ENCODE data around the gene PRKCD. TPM values are rescaled to one million over a fixed set of nuclear protein-coding genes. Genes with fewer than 3 reads are reported as not detected.
A peak's percentile ranks its signal among the peaks of the same experiment; 100 is the strongest.

PRKCD gene
- polyA plus RNA-seq, 3 donors = 123 to 329 (median 158) TPM

DNA sequence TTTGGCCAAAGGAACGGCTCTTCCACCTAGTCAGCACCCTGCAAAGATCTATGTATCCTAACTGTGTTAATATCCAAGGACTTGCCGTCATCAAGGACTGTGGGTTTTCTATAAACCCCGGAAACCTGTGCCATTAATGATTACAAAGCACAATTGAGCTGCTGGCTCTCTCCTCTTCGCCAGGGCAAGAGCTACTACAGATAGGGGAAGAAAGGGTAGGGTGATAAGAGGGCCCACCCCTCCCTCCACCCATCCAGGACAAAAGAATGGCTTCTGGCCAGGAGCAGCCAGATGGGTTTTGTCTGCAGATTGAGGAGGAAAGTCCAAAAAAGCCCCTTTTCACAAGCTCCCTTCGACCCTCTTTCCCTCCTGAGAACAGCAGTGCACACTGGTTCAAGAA, 40.7 kb upstream of the PRKCD start:
- H3K27ac ChIP-seq (ENCODE audit: low read depth in 1 of 2, low read length in 2 of 2) = no peak overlapping the region
- peaks cover 31 to 38% of the 10 kb centered on the region in 2 donors for H3K4me1 ChIP-seq (ENCODE audit: control insufficient read depth in 1 of 2, insufficient read depth in 2 of 2, low read length in 2 of 2)
- H3K9me3 Mint-ChIP-seq = no peaks in the 10 kb centered on the region
- H3K27me3 ChIP-seq (ENCODE audit: control insufficient read depth in 2 of 2, insufficient read depth in 2 of 2, low read length in 2 of 2) = no peaks in the 10 kb centered on the region
- 100% methylated on average over 2 of the region's 5 CpGs for WGBS (ENCODE audit: insufficient coverage)
- intact Hi-C loops (cut with micrococcal nuclease) = loop anchor here in 1 of 2 donors (5.0 kb wide), 1 partner anchor 42 kb away; the partner anchor contains the start of gene PRKCD
- H3K27me3 Mint-ChIP-seq (ENCODE audit: low read depth in 3 of 3) = no peaks in the 10 kb centered on the region
- H3K36me3 Mint-ChIP-seq = peaks cover 69 to 82% of the 10 kb centered on the region in 2 donors
- no peak for DNase-seq
- no peak overlapping the region for H3K9ac ChIP-seq (ENCODE audit: insufficient read depth, low read length, poor library complexity, severe bottlenecking)
- H3K4me2 ChIP-seq (replicated peaks; ENCODE audit: extremely low read depth, low read length, poor library complexity, severe bottlenecking) = no peak overlapping the region
- no peak overlapping the region for H2AFZ ChIP-seq (ENCODE audit: insufficient read depth, low read depth, low read length, poor library complexity, severe bottlenecking)
- peaks cover 2% of the 10 kb centered on the region for H4K20me1 ChIP-seq (ENCODE audit: insufficient read depth, low read length)
- H3K36me3 ChIP-seq (replicated peaks in 1 of 2; ENCODE audit: control insufficient read depth in 1 of 2, insufficient read depth in 2 of 2, low read length in 2 of 2) = peaks cover 64 to 83% of the 10 kb centered on the region in 2 donors
- H3K27ac Mint-ChIP-seq = no peak overlapping the region
- no peaks in the 10 kb centered on the region for H3K9me3 ChIP-seq (replicated peaks in 1 of 2; ENCODE audit: control insufficient read depth in 1 of 2, insufficient read depth in 1 of 2, low read length in 2 of 2)
- TF ChIP-seq, protein P1, sequence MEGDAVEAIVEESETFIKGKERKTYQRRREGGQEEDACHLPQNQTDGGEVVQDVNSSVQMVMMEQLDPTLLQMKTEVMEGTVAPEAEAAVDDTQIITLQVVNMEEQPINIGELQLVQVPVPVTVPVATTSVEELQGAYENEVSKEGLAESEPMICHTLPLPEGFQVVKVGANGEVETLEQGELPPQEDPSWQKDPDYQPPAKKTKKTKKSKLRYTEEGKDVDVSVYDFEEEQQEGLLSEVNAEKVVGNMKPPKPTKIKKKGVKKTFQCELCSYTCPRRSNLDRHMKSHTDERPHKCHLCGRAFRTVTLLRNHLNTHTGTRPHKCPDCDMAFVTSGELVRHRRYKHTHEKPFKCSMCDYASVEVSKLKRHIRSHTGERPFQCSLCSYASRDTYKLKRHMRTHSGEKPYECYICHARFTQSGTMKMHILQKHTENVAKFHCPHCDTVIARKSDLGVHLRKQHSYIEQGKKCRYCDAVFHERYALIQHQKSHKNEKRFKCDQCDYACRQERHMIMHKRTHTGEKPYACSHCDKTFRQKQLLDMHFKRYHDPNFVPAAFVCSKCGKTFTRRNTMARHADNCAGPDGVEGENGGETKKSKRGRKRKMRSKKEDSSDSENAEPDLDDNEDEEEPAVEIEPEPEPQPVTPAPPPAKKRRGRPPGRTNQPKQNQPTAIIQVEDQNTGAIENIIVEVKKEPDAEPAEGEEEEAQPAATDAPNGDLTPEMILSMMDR (IDR thresholded peaks at IDR 0.05) = no peak
- no peak overlapping the region for H3K4me3 Mint-ChIP-seq
- H3K4me3 ChIP-seq (replicated peaks in 1 of 3; ENCODE audit: low read depth in 2 of 3, low read length in 3 of 3) = no peak overlapping the region
- H3K4me1 Mint-ChIP-seq = peaks cover 31% of the 10 kb centered on the region
- H3K79me2 ChIP-seq (ENCODE audit: insufficient read depth, low read length) = peaks cover 26% of the 10 kb centered on the region

DNA sequence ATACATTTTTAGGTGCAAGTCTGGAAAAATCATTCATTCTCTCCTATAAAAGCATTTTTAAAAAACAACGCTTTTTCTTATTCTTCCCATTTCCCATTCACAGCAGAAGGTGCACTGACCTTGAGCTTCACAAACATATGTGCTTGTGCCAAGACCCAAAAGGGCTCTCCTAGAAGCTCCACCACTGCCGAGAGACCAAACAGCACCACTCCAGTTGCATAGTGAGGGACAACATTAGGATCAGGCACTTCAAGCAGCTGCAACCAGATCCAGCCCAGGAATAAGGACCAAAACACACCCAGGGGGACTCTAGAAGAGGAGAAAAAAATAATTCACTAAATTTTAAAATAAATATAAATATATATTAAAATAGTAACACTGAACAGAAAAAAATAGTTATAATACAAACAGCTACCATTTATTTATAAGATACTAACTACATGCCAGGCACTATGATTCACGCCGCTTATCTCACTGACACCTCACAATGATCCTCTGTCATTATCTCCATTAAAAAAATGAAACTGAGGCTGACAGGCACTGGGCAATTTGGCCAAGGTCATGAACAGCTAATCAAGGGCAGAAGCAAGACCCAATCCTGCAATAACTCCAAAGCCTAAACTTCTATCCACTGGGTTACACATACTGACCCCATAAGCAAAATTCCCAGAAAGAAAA, 38.6 kb upstream of the PRKCD start:
- no peaks in the 10 kb centered on the region for H3K9me3 ChIP-seq (replicated peaks in 1 of 2; ENCODE audit: control insufficient read depth in 1 of 2, insufficient read depth in 1 of 2, low read length in 2 of 2)
- H3K4me1 Mint-ChIP-seq = peaks cover 31% of the 10 kb centered on the region
- H3K79me2 ChIP-seq (ENCODE audit: insufficient read depth, low read length) = peaks cover 38% of the 10 kb centered on the region
- no peaks in the 10 kb centered on the region for H3K27me3 ChIP-seq (ENCODE audit: control insufficient read depth in 2 of 2, insufficient read depth in 2 of 2, low read length in 2 of 2)
- no peaks in the 10 kb centered on the region for H3K9me3 Mint-ChIP-seq
- no peaks in the 10 kb centered on the region for H3K27me3 Mint-ChIP-seq (ENCODE audit: low read depth in 3 of 3)
- no peak for DNase-seq
- TF ChIP-seq, protein P1 (IDR thresholded peaks at IDR 0.05) = no peak
- H3K36me3 Mint-ChIP-seq = peaks cover 80 to 85% of the 10 kb centered on the region in 2 donors
- peak overlapping the region in 1 of 2 donors; percentile 39 for H3K4me3 Mint-ChIP-seq
- peak overlapping the region; percentile 38 for H3K4me2 ChIP-seq (replicated peaks; ENCODE audit: extremely low read depth, low read length, poor library complexity, severe bottlenecking)
- 94% methylated on average over 3 of the region's 4 CpGs for WGBS (ENCODE audit: insufficient coverage)
- H3K9ac ChIP-seq (ENCODE audit: insufficient read depth, low read length, poor library complexity, severe bottlenecking) = peak overlapping the region; percentile 19
- H3K27ac Mint-ChIP-seq = peak overlapping the region; percentile 82 to 95 (median 90)
- peak overlapping the region; percentile 21 to 84 for H3K27ac ChIP-seq (ENCODE audit: low read depth in 1 of 2, low read length in 2 of 2)
- intact Hi-C loops (cut with micrococcal nuclease) = loop anchor here in 1 of 2 donors (5.0 kb wide), 1 partner anchor 40 kb away; the partner anchor contains the start of gene PRKCD
- no peaks in the 10 kb centered on the region for H4K20me1 ChIP-seq (ENCODE audit: insufficient read depth, low read length)
- H3K36me3 ChIP-seq (replicated peaks in 1 of 2; ENCODE audit: control insufficient read depth in 1 of 2, insufficient read depth in 2 of 2, low read length in 2 of 2) = peaks cover 61 to 86% of the 10 kb centered on the region in 2 donors
- H3K4me3 ChIP-seq (replicated peaks in 1 of 3; ENCODE audit: low read depth in 2 of 3, low read length in 3 of 3) = no peak overlapping the region
- no peak overlapping the region for H2AFZ ChIP-seq (ENCODE audit: insufficient read depth, low read depth, low read length, poor library complexity, severe bottlenecking)
- H3K4me1 ChIP-seq (ENCODE audit: control insufficient read depth in 1 of 2, insufficient read depth in 2 of 2, low read length in 2 of 2) = peaks cover 27 to 34% of the 10 kb centered on the region in 2 donors
